ENCODE data around the gene ALDH6A1.
A peak's percentile ranks its signal among the peaks of the same experiment; 100 is the strongest.

Gene ALDH6A1

DNA sequence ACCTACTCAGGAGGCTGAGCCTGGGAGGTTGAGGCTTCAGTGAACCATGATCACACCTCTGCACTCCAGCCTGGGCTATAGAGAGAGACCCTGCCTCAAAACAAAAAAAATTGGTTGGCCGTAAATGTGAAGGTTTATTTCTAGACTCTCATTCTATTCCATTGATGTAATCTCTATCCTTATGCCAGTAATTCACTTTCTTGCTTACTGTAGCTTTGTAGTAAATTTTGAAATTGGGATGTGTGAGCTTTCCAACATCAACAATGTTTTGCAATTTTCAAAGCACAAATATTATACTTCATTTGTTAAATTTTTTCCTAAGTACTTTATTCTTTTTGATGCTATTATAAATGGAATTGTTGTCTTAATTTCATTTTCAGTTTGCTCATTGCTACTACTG is 25.1 kb upstream of the ALDH6A1 start:
- TF ChIP-seq CTCF (IDR thresholded peaks at IDR 0.05; ENCODE audit: unreplicated experiment in 3 of 3), result no peak
- H3K27ac Mint-ChIP-seq, result no peak overlapping the region
- H3K9me3 Mint-ChIP-seq, result no peaks in the 10 kb centered on the region
- peaks cover 20% of the 10 kb centered on the region for H3K36me3 Mint-ChIP-seq (ENCODE audit: low read depth)
- H3K4me1 Mint-ChIP-seq, result no peaks in the 10 kb centered on the region
- H3K4me3 Mint-ChIP-seq, result no peak overlapping the region
- no peaks in the 10 kb centered on the region for H3K27me3 Mint-ChIP-seq (ENCODE audit: low read depth)

DNA sequence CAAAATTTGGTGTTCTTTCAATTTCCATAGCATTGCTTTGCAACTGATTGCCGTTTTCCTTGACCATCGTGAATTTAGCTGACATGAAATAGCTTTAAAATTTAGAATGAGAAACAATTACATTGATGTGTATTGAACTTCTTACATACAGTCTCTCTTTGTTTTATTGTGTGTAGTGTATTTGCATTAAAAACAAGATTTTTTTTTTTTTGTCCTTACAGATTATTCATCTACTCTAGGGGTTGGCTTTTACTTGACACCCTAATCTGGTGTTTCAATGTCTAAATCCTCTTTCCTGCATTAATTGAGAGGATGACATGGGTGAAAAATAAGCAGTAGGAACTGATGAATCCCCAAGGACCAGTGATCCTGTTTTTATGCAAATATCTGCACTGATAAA is 21.1 kb upstream of the ALDH6A1 start:
- no peak overlapping the region for H3K27ac Mint-ChIP-seq
- H3K4me1 Mint-ChIP-seq, result no peaks in the 10 kb centered on the region
- peaks cover 36% of the 10 kb centered on the region for H3K36me3 Mint-ChIP-seq (ENCODE audit: low read depth)
- H3K27me3 Mint-ChIP-seq (ENCODE audit: low read depth), result no peaks in the 10 kb centered on the region
- H3K9me3 Mint-ChIP-seq, result no peaks in the 10 kb centered on the region
- no peak overlapping the region for H3K4me3 Mint-ChIP-seq
- TF ChIP-seq CTCF (IDR thresholded peaks at IDR 0.05; ENCODE audit: unreplicated experiment in 3 of 3), result no peak

DNA sequence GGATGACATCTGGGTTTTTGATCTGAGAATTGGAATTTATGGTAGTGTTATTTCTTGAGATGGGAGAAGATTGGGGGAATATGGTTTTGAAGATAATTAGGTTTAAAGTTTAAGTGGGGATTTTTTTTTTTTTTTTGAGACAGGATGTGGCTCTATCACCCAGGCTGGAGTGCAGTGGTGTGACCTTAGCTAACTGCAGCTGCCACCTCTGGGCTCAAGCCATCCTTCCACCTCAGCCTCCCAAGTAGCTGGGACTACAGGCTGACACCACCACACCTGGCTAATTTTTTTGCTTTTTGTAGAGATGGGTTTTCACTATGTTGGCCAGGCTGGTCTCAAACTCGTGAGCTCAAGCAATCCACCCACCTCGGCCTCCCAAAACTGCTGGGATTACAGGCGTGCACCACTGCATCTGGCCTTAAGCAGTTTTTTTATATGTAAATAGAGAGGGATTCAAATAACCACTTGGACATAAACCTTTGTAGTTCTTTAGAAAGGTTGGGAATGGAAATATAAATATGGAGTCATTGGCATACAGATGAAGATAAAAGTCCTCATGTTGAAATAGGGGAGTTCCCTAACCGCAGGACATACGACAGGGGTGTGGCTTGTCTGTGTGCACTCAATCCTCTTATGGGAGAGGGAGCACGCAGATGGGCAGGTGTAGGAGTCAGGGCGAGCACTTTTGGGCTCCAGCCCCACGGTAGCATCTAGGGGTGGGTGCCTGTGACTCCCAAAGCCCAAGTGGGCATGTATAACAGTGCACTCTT is 5.2 kb upstream of the ALDH6A1 start:
- no peak overlapping the region for H3K27ac Mint-ChIP-seq
- peaks cover 9% of the 10 kb centered on the region for H3K36me3 Mint-ChIP-seq (ENCODE audit: low read depth)
- H3K4me3 Mint-ChIP-seq, result no peak overlapping the region
- H3K9me3 Mint-ChIP-seq, result no peaks in the 10 kb centered on the region
- no peak for TF ChIP-seq CTCF (IDR thresholded peaks at IDR 0.05; ENCODE audit: unreplicated experiment in 3 of 3)
- no peaks in the 10 kb centered on the region for H3K27me3 Mint-ChIP-seq (ENCODE audit: low read depth)
- peaks cover 9% of the 10 kb centered on the region for H3K4me1 Mint-ChIP-seq

GRCh38 chr14:74085828-74086227 is 1.6 kb upstream of the ALDH6A1 start:
- TF ChIP-seq CTCF (IDR thresholded peaks at IDR 0.05; ENCODE audit: unreplicated experiment in 3 of 3), result no peak
- H3K9me3 Mint-ChIP-seq, result no peaks in the 10 kb centered on the region
- H3K4me3 Mint-ChIP-seq, result peak overlapping the region; percentile 93 to 97 (median 95)
- peaks cover 3% of the 10 kb centered on the region for H3K36me3 Mint-ChIP-seq (ENCODE audit: low read depth)
- no peaks in the 10 kb centered on the region for H3K27me3 Mint-ChIP-seq (ENCODE audit: low read depth)
- H3K4me1 Mint-ChIP-seq, result peaks cover 16% of the 10 kb centered on the region
- H3K27ac Mint-ChIP-seq, result peak overlapping the region; percentile 39 to 97 (median 75)

GRCh38 chr14:74085047-74085637 is 889 bp upstream of the ALDH6A1 start:
- no peaks in the 10 kb centered on the region for H3K9me3 Mint-ChIP-seq
- no peaks in the 10 kb centered on the region for H3K36me3 Mint-ChIP-seq (ENCODE audit: low read depth)
- H3K27ac Mint-ChIP-seq, result peak overlapping the region; percentile 39 to 97 (median 75)
- peaks cover 16% of the 10 kb centered on the region for H3K4me1 Mint-ChIP-seq
- H3K27me3 Mint-ChIP-seq (ENCODE audit: low read depth), result no peaks in the 10 kb centered on the region
- TF ChIP-seq CTCF (IDR thresholded peaks at IDR 0.05; ENCODE audit: unreplicated experiment in 3 of 3), result no peak
- peak overlapping the region; percentile 93 to 97 (median 95) for H3K4me3 Mint-ChIP-seq
